Ramos (cell line): ENCODE data around the gene MNX1.

Source experiments
- in situ Hi-C: fragments of 300-500 bp; cut with MboI; formaldehyde crosslinking; loops from one replicate; pipeline ENCODE4 v1.14.3; 2022; ENCODE audit warnings: low sequenced_read_pairs; ENCODE audit not compliant: unreplicated experiment

Gene MNX1

GRCh38 chr7:157004521-157005455, 5.7 kb downstream of the MNX1 start:
- in situ Hi-C loops: no loop called here

- in situ Hi-C loops: no loop called here
Observed at GRCh38 chr7:157003756-157004520, 6.5 kb downstream of the MNX1 start.

- in situ Hi-C loops: no loop called here
Observed at GRCh38 chr7:157003445-157003755, 7.1 kb downstream of the MNX1 start.

- in situ Hi-C loops: no loop called here
Observed at GRCh38 chr7:157002819-157003421, 7.5 kb downstream of the MNX1 start.

- in situ Hi-C loops: no loop called here
Observed at GRCh38 chr7:157001920-157002818, 8.3 kb downstream of the MNX1 start.

- in situ Hi-C loops: no loop called here
Observed at GRCh38 chr7:157000741-157001653, 9.5 kb downstream of the MNX1 start.

GRCh38 chr7:156999958-157000726, 10.3 kb downstream of the MNX1 start:
- in situ Hi-C loops: no loop called here

GRCh38 chr7:156998988-156999957, 11.2 kb downstream of the MNX1 start:
- in situ Hi-C loops: no loop called here

GRCh38 chr7:156994417-156994816, 16.0 kb downstream of the MNX1 start:
- in situ Hi-C loops: no loop called here

GRCh38 chr7:156993925-156994235, 16.6 kb downstream of the MNX1 start:
- in situ Hi-C loops: no loop called here

- in situ Hi-C loops: no loop called here
Observed at GRCh38 chr7:156993021-156993924, 17.2 kb downstream of the MNX1 start.

- in situ Hi-C loops: no loop called here
Observed at GRCh38 chr7:156989766-156990535, 20.5 kb downstream of the MNX1 start.

GRCh38 chr7:156988343-156989185, 21.9 kb downstream of the MNX1 start:
- in situ Hi-C loops: no loop called here

- in situ Hi-C loops: no loop called here
Observed at GRCh38 chr7:156986378-156986777, 24.1 kb downstream of the MNX1 start.
